ENCODE results near the gene STX18. TPM values are rescaled to one million over a fixed set of nuclear protein-coding genes. Genes with fewer than 3 reads are reported as not detected.

The STX18 gene
- total RNA-seq, 4 donors from 2014 or later: 9.2 to 56.9 (median 42.1) TPM

DNA sequence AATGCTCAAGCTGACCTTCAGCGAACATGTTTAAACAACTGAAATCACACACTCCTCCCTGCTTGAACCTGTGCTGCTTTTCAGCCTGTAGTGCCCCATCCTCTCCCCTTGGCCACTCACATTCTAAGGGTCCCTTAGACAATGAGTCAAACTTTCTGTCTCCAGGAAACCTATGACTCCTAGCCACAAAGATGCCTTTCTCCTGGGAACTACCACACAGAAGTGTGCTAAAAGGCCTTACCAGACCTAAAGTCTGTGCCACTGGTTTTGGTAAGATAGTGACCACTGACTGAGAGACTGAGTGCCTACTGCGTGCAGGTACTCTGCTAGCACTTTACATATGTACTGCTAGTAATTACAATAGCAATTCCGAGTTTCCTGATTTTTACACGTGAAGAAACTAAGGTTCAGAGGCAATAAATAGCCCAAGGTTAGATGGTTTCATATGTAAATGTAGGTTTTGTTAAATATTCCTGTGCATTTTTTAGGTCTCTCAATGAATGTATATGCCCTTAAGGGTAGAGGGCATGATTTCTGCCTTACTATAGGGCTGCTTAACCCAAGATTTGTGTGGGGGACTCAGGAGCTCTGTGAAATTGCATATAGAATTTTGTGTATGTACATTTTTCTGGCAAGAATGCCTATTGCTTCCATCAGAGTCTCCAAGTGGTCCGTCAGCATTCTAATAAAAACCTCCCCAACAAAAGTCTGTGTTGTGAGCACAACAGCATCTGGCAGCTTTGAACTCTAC is 83.9 kb downstream of the STX18 start:
- intact Hi-C loops (cut with DNase I; ENCODE audit: low total_unique reads) (no loop called here), in situ Hi-C loops (cut with MboI; ENCODE audit: low pct_ligation_motif_present in 1 of 4, low pct_unique_long_range_greater_than_20kb in 1 of 4, low sequenced_read_pairs in 3 of 4) (no loop called here)
- Histone ChIP-seq H3K27ac (no peak overlapping the region), H3K4me3 (no peak overlapping the region), H3K9me3 (no peaks in the 10 kb centered on the region), H3K4me1 (no peaks in the 10 kb centered on the region), H3K27me3 (no peaks in the 10 kb centered on the region), H3K36me3 (peaks cover 0 to 27% (median 11%) of the 10 kb centered on the region in 4 donors)
- DNase-seq: no peak
- TF ChIP-seq EP300 (IDR thresholded peaks at IDR 0.05; ENCODE audit: low read depth): no peak
- TF ChIP-seq CTCF (IDR thresholded peaks at IDR 0.05): no peak
- TF ChIP-seq POLR2A (IDR thresholded peaks at IDR 0.05): no peak
- no peak for TF ChIP-seq POLR2AphosphoS5 (IDR thresholded peaks at IDR 0.05)
- 89 to 90% methylated on average over 3 to 5 of the region's 5 CpGs for WGBS, 2 donors (ENCODE audit: low coverage in 1 of 2)

- H3K9me3 ChIP-seq: no peaks in the 10 kb centered on the region
- TF ChIP-seq POLR2A (IDR thresholded peaks at IDR 0.05) (no peak), POLR2AphosphoS5 (IDR thresholded peaks at IDR 0.05) (no peak), CTCF (IDR thresholded peaks at IDR 0.05) (no peak), EP300 (IDR thresholded peaks at IDR 0.05; ENCODE audit: low read depth) (no peak)
- DNase-seq: no peak
- WGBS, 2 donors (ENCODE audit: low coverage in 1 of 2): 94 to 95% methylated on average over 8 of the region's 8 CpGs
- H3K27ac ChIP-seq: no peak overlapping the region
- H3K4me3 ChIP-seq: no peak overlapping the region
- no peaks in the 10 kb centered on the region for H3K4me1 ChIP-seq
- intact Hi-C loops (cut with DNase I; ENCODE audit: low total_unique reads) (no loop called here), in situ Hi-C loops (cut with MboI; ENCODE audit: low pct_ligation_motif_present in 1 of 4, low pct_unique_long_range_greater_than_20kb in 1 of 4, low sequenced_read_pairs in 3 of 4) (no loop called here)
- no peaks in the 10 kb centered on the region for H3K27me3 ChIP-seq
- peaks cover 0 to 37% (median 11%) of the 10 kb centered on the region in 4 donors for H3K36me3 ChIP-seq
These were observed 84.9 kb downstream of the STX18 start for GRCh38 chr4:4456816-4457578.

GRCh38 chr4:4456351-4456750 is 85.5 kb downstream of the STX18 start:
- H3K9me3 ChIP-seq: no peaks in the 10 kb centered on the region
- H3K27ac ChIP-seq: no peak overlapping the region
- intact Hi-C loops (cut with DNase I; ENCODE audit: low total_unique reads): no loop called here
- no peak overlapping the region for H3K4me3 ChIP-seq
- in situ Hi-C loops (cut with MboI; ENCODE audit: low pct_ligation_motif_present in 1 of 4, low pct_unique_long_range_greater_than_20kb in 1 of 4, low sequenced_read_pairs in 3 of 4): no loop called here
- no peak for DNase-seq
- H3K36me3 ChIP-seq: peaks cover 0 to 37% (median 11%) of the 10 kb centered on the region in 4 donors
- no peaks in the 10 kb centered on the region for H3K4me1 ChIP-seq
- no peak for TF ChIP-seq EP300 (IDR thresholded peaks at IDR 0.05; ENCODE audit: low read depth)
- TF ChIP-seq POLR2AphosphoS5 (IDR thresholded peaks at IDR 0.05): no peak
- no peak for TF ChIP-seq CTCF (IDR thresholded peaks at IDR 0.05)
- no peak for TF ChIP-seq POLR2A (IDR thresholded peaks at IDR 0.05)
- H3K27me3 ChIP-seq: no peaks in the 10 kb centered on the region
- 92 to 100% methylated on average over 1 to 7 of the region's 7 CpGs for WGBS, 2 donors (ENCODE audit: low coverage in 1 of 2)

DNA sequence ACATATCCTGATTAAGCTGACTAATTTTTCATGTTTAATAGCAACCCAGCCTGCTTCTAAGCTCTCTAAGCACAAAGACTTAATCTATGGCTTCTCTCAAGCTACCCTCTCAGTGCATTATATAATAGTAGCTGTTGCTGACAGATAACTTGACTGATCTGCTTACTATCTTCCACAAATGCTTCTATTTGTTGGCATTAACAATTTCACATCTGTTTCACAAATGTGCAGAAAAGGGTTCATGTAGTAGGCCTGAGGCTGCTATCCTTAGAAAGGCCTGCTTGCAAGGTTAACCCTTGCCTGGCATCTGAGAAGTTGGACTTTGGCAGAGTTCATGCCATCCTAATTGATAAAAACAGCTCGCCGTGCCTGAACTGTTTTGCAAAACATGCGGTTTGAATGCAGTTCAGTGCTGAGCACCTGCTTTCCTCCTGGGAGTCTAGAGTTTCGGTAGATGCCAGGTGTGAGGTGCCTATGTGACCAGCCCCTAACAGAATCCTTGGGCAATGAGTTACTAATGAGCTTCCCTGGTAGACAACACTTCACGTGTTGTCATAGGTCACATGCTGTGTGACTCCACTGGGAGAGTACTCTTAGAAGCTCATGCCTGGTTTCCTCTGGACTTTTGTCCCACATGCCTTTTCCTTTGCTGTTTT is 86.5 kb downstream of the STX18 start:
- no peaks in the 10 kb centered on the region for H3K4me1 ChIP-seq
- DNase-seq: peak; percentile 17
- no peak overlapping the region for H3K4me3 ChIP-seq
- in situ Hi-C loops (cut with MboI; ENCODE audit: low pct_ligation_motif_present in 1 of 4, low pct_unique_long_range_greater_than_20kb in 1 of 4, low sequenced_read_pairs in 3 of 4) (no loop called here), intact Hi-C loops (cut with DNase I; ENCODE audit: low total_unique reads) (no loop called here)
- peaks cover 0 to 37% (median 11%) of the 10 kb centered on the region in 4 donors for H3K36me3 ChIP-seq
- no peaks in the 10 kb centered on the region for H3K9me3 ChIP-seq
- H3K27me3 ChIP-seq: no peaks in the 10 kb centered on the region
- TF ChIP-seq POLR2AphosphoS5 (IDR thresholded peaks at IDR 0.05): no peak
- no peak for TF ChIP-seq CTCF (IDR thresholded peaks at IDR 0.05)
- no peak for TF ChIP-seq EP300 (IDR thresholded peaks at IDR 0.05; ENCODE audit: low read depth)
- TF ChIP-seq POLR2A (IDR thresholded peaks at IDR 0.05): no peak
- no peak overlapping the region for H3K27ac ChIP-seq
- 91 to 100% methylated on average over 2 to 5 of the region's 5 CpGs for WGBS, 2 donors (ENCODE audit: low coverage in 1 of 2)
